GM21717 (cell line): ENCODE results near the gene ZP3.
"Not testable (repeated sequence)": the region's sequence is repeated elsewhere in the genome, so short reads cannot be mapped to it uniquely, and the experiment has no call there.

Experiments used
- ATAC-seq: cut with Tn5 transposase; IDR thresholded peaks from one replicate; pipeline ENCODE4 v1.9.1; 2021; ENCODE audit warnings: mild to moderate bottlenecking, moderate library complexity; ENCODE audit not compliant: unreplicated experiment

The ZP3 gene

GRCh38 chr7:76424413-76425111 lies at the start of gene ZP3:
Gene ZP3, plus strand, starts transcription at chr7:76424950. Its CDS starts 15 bp downstream, at chr7:76424965.
- no peak for ATAC-seq

- no peak for ATAC-seq
These were observed 49.5 kb upstream of the ZP3 start for GRCh38 chr7:76375251-76375650.

- no peak for ATAC-seq
These were observed 47.4 kb upstream of the ZP3 start for GRCh38 chr7:76377186-76377918.

- no peak for ATAC-seq
These were observed 44.2 kb upstream of the ZP3 start for GRCh38 chr7:76380623-76380966.

- no peak for ATAC-seq
These were observed 42.9 kb upstream of the ZP3 start for GRCh38 chr7:76381814-76382213.

- no peak for ATAC-seq
These were observed 41.4 kb upstream of the ZP3 start for GRCh38 chr7:76383089-76383944.

GRCh38 chr7:76386691-76387260 lies 38.0 kb upstream of the ZP3 start:
- ATAC-seq = no peak

DNA sequence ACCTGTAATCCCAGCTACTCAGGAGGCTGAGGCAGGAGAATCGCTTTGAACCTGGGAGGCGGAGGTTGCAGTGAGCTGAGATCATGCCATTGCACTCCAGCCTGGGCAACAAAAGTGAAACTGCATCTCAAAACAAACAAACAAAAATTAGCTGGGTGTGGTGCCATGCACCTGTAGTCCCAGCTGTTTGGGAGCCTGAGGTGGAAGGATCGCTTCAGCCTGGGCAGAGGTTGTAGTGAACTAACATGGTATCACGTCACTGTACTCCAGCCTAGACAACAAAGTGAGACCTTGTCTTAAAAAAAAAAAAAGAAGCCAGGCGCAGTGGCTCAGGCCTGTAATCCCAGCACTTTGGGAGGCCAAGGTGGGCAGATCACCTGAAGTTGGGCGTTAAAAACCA lies 37.0 kb upstream of the ZP3 start:
- ATAC-seq = not testable (repeated sequence)

GRCh38 chr7:76390092-76390491 lies 34.7 kb upstream of the ZP3 start:
- no peak for ATAC-seq

- ATAC-seq = no peak
These were observed 32.1 kb upstream of the ZP3 start for GRCh38 chr7:76392531-76393115.

GRCh38 chr7:76393116-76394031 lies 31.4 kb upstream of the ZP3 start:
- ATAC-seq = peak; percentile 85

DNA sequence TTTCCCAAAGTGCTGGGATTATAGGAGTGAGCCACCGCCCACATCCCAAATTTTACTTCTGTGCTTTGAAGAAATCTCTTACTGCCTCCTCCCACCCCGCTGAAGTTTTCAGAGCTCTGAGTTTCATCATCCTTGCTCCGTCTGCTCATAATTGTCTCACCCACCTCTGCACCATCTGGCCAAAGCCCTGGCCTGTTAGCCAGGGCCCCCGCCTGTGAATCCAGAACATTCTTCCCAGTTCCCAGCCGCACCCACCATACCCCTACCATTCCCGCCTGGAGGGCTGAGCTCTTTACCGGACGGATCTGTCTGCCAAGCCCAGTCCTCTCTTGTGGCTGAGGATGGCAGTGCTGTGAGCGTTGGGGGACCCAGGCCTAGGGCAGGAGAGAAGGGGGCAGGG lies 29.8 kb upstream of the ZP3 start:
- no peak for ATAC-seq

DNA sequence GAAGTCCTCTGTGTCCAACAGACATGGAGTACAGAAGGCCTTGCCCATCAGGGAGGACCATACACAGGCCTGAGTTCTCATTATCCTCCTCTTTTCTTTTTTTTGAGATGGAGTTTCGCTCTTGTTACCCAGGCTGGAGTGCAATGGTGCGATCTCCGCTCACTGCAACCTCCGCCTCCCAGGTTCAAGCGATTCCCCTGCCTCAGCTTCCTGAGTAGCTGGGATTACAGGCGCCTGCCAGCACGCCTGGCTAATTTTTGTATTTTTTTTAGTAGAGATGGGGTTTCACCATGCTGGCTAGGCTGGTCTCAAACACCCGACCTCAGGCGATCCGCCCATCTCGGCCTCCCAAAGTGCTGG lies 29.2 kb upstream of the ZP3 start:
- not testable (repeated sequence) for ATAC-seq

GRCh38 chr7:76395965-76396726 lies 28.6 kb upstream of the ZP3 start:
- no peak for ATAC-seq

GRCh38 chr7:76396864-76397263 lies 27.9 kb upstream of the ZP3 start:
- ATAC-seq = no peak

DNA sequence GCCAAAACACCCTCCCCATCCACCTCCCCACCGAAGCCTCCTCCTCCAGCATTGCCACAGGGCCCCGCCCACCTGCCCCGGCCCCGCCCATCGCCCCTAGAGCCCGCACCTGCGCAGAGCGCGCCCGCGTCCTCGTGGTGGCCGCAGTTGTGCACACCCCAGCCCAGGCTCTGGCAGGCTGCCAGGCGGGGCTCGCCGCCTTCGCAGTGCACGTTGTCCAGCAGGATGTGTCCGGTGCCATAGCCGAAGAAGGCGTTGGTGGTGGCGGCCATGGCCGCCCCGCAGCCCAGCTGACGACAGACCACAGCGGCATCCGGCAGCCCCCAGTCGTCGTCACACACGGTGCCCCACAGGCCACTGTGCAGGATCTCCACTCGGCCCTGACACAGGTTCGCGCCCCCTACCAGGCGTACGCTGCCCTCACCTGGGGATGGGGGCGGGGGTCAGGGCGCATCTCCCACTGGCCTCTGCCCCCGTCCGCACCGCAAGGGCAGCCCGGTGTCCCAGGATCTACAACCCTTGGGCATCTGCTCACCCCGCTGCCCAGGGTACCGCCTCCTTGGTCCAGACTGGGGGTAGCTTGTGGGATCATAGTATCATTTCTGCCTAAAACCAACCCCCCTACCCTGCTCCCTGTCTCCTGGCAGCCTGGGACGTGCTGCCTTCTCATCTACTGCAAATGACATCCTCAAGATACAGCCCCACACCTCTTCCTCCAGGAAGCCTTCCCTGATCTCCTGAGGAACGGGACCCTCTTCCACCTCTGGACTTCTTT lies 27.2 kb upstream of the ZP3 start:
- ATAC-seq = no peak

DNA sequence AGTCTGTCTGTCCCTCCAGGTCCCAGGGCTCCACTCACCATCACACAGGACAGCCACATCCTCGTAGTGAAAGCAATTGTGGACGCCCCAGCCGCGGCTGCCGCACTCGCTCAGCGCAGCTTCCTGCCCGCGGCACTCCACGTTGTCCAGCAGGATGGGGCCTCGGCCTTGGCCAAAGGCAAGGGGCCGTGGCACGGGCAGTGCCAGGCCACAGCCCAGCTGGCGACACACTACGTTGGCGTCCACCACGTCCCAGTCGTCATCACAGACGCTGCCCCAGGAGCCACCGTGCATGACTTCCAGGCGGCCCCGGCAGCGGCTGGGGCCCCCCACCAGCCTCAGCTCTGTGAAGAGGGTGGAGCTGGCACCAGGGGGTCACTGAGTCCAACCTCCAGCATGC lies 24.5 kb upstream of the ZP3 start:
- ATAC-seq = no peak

GRCh38 chr7:76403097-76403496 lies 21.7 kb upstream of the ZP3 start:
- ATAC-seq = not testable (repeated sequence)
